ENCODE data around the gene PTOV1.

The PTOV1 gene

GRCh38 chr19:49830766-49831165 is 20.2 kb upstream of the PTOV1 start (continued):
- TF ChIP-seq SP2 (tag by site-specific recombination; IDR thresholded peaks at IDR 0.05) = no peak
- TF ChIP-seq ZNF398 (tag by site-specific recombination; IDR thresholded peaks at IDR 0.05) = no peak
- no peak for TF ChIP-seq ZNF843 (tag by site-specific recombination; IDR thresholded peaks at IDR 0.05)
- no peak for TF ChIP-seq ZNF214 (tag by site-specific recombination; IDR thresholded peaks at IDR 0.05; ENCODE audit: borderline replicate concordance)
- no peak for TF ChIP-seq ZBTB8A (tag by site-specific recombination; IDR thresholded peaks at IDR 0.05)
- TF ChIP-seq ZNF544 (tag by site-specific recombination; IDR thresholded peaks at IDR 0.05) = no peak

- POLR2A ChIA-PET = no interaction called here
- CTCF ChIA-PET = no interaction called here
- peaks cover 6 to 93% of the 10 kb centered on the region in 2 experiments; a peak in 2 of 3 replicates for H3K36me3 ChIP-seq (ENCODE audit: control insufficient read depth in 2 of 2, insufficient read depth in 1 of 2, low read length in 2 of 2)
Measured at GRCh38 chr19:49831592-49831991, 19.4 kb upstream of the PTOV1 start.

More at GRCh38 chr19:49831592-49831991, 19.4 kb upstream of the PTOV1 start:
- no peak for TF ChIP-seq RBAK (tag by site-specific recombination; IDR thresholded peaks at IDR 0.05)
- no peak for TF ChIP-seq ZNF19 (tag by site-specific recombination; IDR thresholded peaks at IDR 0.05; ENCODE audit: low read depth)
- TF ChIP-seq ZNF26 (tag by site-specific recombination; IDR thresholded peaks at IDR 0.05) = no peak
- no peak for TF ChIP-seq SCRT2 (tag by site-specific recombination; IDR thresholded peaks at IDR 0.05)
- TF ChIP-seq GFI1B (tag by site-specific recombination; IDR thresholded peaks at IDR 0.05) = no peak
- TF ChIP-seq ZNF621 (tag by site-specific recombination; IDR thresholded peaks at IDR 0.05) = no peak
- TF ChIP-seq ZNF449 (tag by site-specific recombination; IDR thresholded peaks at IDR 0.05) = no peak
- TF ChIP-seq REST (tag by site-specific recombination; IDR thresholded peaks at IDR 0.05) = no peak
- TF ChIP-seq ZNF645 (tag by site-specific recombination; IDR thresholded peaks at IDR 0.05) = no peak
- Histone ChIP-seq H3K4me1 (ENCODE audit: control insufficient read depth, insufficient read depth, low read length) (no peaks in the 10 kb centered on the region), H3K4me3 (ENCODE audit: low read depth, low read length) (no peak overlapping the region), H3K27ac (ENCODE audit: extremely low read depth, low read depth, low read length) (no peak overlapping the region), H3K9me3 (ENCODE audit: control insufficient read depth, insufficient read depth, low read depth, low read length) (no peaks in the 10 kb centered on the region)

Measured in HEK293 (cell line).